ENCODE measurements around the gene LRRC15.

LRRC15 gene

DNA sequence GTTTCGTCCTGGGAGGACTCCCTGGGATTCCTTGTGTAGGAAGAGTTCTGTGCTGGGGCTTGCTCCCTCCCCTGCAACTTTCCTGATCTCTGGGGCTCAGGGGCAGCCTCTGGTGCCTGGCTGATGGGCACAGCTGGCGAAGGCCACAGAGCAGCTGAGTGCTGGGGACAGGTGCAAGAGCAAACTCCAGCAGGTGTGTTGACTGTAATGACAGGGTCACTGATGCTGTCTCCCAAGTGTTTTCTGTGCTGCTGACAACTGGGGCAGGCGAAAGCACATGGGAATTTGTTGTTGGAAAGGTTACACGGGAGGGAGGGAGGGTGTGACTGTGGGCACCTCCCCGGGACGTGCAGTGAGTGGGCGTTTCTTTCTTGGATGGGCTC lies 40.0 kb downstream of the LRRC15 start:
- DNase-seq, result no peak

DNA sequence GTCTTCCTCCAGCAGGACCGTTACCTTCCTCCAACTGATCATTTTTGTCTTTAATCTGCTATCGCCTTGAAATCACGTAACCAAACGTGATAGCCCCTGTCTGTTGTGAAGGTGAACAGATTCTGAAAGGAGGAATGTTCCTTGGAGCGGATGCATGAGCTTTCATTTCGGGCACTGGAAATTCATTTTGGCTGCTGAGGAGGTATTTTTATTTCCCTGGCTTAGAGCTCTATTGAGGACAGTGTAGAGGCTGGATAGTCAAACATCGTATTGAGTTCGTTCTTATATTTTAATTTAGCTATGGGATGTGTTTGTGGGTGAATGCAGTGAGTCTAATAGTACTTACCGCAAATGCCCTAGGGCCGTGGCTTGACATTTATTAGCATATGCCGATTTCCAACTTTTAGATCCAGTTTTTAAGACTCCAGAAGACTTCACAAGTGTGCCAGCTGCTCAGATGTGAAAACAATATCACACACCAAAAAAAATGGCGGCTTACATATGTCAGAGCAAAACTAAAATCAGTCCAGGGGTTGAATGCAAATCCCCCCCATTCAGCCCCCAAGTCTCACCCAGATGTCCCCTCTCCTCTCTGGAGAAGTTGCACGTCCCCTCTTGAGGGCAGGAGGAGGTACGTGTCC lies 40.5 kb downstream of the LRRC15 start:
- no peak for DNase-seq

DNA sequence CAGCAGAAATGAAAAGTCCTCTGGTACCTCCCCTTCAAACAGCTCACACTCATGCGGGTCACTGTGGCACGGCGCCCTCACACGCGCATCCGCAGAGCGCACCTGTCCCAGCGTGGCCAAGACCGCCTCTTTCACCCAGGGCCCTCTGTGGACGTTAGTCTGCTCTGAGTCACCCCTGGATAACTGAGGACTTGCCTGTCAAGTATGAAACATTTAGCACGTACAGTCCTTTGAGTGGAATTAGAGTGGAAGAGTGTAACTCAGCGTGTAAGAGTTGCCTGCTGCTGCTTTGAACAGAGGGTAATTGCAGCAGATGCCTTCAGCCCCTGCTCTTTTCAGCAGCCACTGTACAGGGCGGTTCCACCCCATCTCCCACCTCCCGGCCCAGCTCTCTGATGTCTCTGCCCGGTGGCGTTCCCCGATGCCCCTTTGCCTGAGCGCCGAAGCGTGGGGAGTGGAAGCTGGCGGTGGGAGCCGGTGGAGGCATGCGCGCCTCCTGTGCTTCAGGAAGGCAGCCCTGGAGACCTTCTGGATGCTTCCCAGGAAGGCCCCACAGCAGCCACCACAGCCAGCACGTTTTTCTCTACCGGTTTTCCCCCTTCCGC lies 41.4 kb downstream of the LRRC15 start:
- DNase-seq, result no peak

GRCh38 chr3:194327218-194328052 lies 42.1 kb downstream of the LRRC15 start:
- no peak for DNase-seq

GRCh38 chr3:194326968-194327217 lies 42.6 kb downstream of the LRRC15 start:
- DNase-seq, result no peak

- no peak for DNase-seq
Observed at GRCh38 chr3:194326192-194326967, 43.2 kb downstream of the LRRC15 start.

GRCh38 chr3:194325424-194326153 lies 44.0 kb downstream of the LRRC15 start:
- no peak for DNase-seq

GRCh38 chr3:194324823-194325327 lies 44.7 kb downstream of the LRRC15 start:
- DNase-seq, result no peak

GRCh38 chr3:194323785-194324735 lies 45.5 kb downstream of the LRRC15 start:
- DNase-seq, result no peak

DNA sequence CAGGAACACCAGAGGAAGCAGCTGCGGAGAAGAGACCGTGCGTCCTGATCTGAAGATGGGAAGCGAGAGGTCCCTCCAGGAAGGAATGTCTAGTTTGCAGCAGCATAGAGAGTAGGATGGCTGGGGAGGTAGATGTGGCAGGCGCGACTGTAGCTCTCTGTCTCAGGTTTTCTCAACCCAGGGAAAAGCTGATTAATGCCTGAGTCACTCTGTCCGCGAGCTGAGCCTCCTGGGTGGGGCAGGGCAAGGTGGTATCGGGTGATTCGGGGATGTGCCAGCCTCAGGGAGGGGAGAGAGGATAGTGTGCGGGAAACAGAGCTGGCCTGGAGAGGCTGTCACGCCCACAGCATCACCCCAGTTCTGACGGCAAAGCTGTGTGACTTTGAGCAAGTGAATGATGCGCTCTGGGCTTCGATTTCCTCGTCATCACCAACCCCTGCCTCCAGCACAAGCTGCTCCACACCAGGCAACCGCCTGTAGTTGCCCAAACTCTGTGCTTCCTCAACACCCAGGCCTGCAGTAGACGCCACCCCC lies 46.8 kb downstream of the LRRC15 start:
- peak; percentile 21 for DNase-seq

DNA sequence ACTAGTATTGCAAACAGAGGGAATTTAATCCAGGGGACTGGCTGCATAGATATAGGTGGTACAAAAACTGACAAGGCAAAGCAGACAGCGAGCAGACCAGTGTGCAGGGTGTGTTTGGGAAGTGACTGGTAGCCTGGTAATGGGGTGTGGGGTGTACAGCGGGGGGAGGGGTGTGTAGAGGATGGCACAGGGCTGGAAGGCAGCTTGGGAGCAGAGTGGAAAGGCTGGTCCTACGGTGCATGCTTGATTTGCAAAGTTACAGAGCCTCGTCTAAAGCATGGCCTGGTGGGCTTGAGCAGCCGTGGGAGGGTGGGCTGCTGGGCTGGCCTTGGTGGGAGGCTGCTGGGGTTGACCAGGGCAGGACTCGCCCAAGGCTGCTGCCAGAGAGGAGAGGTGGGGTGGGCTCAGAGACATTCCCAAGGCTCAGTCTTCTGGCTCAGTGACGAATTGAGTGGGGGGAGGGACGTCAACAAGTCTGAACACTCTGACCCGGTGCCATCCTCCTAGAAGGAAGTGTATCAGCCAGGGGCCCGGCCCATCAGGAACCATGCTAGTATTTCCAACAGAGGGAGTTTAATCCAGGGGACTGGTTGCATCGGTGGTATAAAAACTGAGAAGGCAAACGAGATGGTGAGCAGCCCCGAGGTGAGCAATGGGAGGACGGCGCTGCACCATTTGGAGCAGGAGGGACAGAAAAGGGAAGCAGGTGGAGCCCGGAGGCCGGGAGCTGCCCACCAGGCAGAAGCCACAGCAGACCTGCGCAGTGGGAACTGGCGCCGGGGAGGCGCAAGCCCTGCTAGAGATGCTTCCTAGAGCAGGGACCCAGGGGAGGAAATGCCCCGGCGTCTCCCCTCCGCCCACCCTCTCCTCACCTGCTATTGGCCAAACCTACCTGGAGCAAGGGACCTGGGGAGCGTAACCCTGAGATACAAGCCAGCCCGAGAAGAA lies 47.6 kb downstream of the LRRC15 start:
- DNase-seq, result no peak

DNA sequence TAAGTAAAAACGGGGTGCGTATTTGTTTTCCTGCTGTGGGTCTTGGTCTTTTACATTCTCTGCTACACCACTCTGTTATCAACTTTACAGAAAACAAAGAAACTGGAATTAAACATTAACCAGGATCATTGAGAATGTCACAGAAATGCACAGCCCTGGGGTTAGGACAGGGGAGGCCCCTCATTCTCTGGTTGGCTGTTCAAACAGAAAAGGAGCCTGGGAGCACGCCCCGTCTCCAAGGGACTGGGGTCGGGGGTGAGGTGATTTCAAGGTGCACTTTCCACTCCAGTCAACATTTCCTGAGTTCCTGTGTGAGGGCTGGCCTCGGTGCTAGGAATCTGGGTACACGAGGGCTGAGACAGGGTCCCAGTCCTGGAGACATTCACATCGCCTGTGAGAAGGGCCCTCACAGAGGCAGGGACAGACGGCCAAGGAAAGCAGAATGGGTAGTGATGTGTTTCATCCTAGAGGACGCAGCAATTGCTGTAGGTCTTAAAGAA lies 48.7 kb downstream of the LRRC15 start:
- no peak for DNase-seq

DNA sequence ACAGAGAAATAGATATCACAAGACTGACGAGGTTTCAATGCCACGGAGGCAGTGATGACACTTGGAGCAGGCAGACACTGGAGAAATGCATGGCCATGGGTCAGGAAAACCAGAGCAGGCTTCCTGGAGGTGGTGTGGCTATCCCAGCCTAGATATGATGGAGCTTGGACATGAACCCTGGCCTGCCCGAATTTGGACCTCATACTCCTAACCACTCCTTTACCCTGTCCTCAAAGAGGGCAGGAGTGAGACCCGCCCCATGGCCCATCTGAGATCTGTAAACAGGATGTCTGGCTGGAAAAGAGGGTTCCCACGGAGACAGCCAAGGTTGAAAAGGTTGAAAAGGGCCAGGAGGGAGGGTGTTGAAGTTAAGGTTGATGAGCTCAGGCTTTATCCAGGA lies 49.4 kb downstream of the LRRC15 start:
- no peak for DNase-seq

- DNase-seq, result no peak
Observed at GRCh38 chr3:194318511-194319161, 50.9 kb downstream of the LRRC15 start.

DNA sequence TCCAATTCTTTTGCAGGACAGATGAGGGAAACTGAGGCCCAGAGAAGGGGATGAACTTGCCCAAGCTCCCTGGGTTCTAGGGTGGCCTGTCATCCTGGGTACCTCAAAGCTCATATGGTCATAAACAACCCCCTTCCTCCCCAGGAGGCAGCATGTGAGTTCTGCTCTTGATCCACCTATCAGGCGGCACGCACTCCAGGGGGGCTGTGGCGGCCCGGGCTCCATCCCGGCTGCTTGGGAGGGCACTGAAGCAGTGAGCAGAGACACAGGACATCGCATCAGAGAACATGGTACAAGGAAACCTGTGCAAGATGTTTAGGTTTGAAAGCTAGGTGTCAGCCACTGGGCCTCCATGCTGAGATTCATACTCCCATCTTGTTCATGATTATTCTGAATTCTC lies 52.6 kb downstream of the LRRC15 start:
- DNase-seq, result no peak

- no peak for DNase-seq
Observed at GRCh38 chr3:194315965-194316361, 53.6 kb downstream of the LRRC15 start.

- peak; percentile 86 for DNase-seq
Observed at GRCh38 chr3:194315088-194315964, 54.2 kb downstream of the LRRC15 start.

GRCh38 chr3:194314388-194315068 lies 55.0 kb downstream of the LRRC15 start:
- no peak for DNase-seq

Measured in activated CD4-positive, alpha-beta T cell treated with anti-CD3 and anti-CD28 coated beads, Interleukin-2, Interleukin-6, amounts not matched to agents 100 ng/mL and 50 ng/mL, durations not matched to agents 16 hours and 8 hours (primary cell).